HEK293T (cell line): ENCODE results near the gene SMIM15.

Source experiments
- ARNT ChIP-seq: fragments of 450-650 bp; IDR thresholded peaks from 2 replicates; pipeline ENCODE4 v1.6.1; 2017; ENCODE audit warnings: mild to moderate bottlenecking
- BHLHE40 ChIP-seq: fragments of 450-650 bp; IDR thresholded peaks from 2 replicates; pipeline ENCODE4 v1.6.1; 2016; ENCODE audit warnings: mild to moderate bottlenecking, moderate library complexity, borderline replicate concordance
- ELF4 ChIP-seq: fragments of 450-650 bp; IDR thresholded peaks from 2 replicates; pipeline ENCODE4 v1.6.1; 2017; ENCODE audit warnings: antibody characterized with exemption
- FOXA1 ChIP-seq: fragments of 450-650 bp; IDR thresholded peaks from 2 replicates; pipeline ENCODE4 v1.6.1; 2016; ENCODE audit warnings: mild to moderate bottlenecking
- FOXK2 ChIP-seq: fragments of 450-650 bp; IDR thresholded peaks from 2 replicates; pipeline ENCODE4 v1.6.1; 2016; ENCODE audit warnings: mild to moderate bottlenecking
- FOXM1 ChIP-seq: fragments of 450-650 bp; IDR thresholded peaks from 2 replicates; pipeline ENCODE4 v1.6.1; 2017; ENCODE audit warnings: mild to moderate bottlenecking, borderline replicate concordance
- HDGF ChIP-seq: fragments of 450-650 bp; IDR thresholded peaks from 2 replicates; pipeline ENCODE4 v1.6.1; 2017; ENCODE audit warnings: antibody characterized with exemption, borderline replicate concordance
- LEF1 ChIP-seq: fragments of 450-650 bp; IDR thresholded peaks from 2 replicates; pipeline ENCODE4 v1.6.1; 2017; ENCODE audit warnings: mild to moderate bottlenecking, borderline replicate concordance
- NFRKB ChIP-seq: fragments of 450-650 bp; IDR thresholded peaks from 2 replicates; pipeline ENCODE4 v1.6.1; 2016; ENCODE audit warnings: mild to moderate bottlenecking, moderate library complexity
- SP1 ChIP-seq: fragments of 450-650 bp; IDR thresholded peaks from 2 replicates; pipeline ENCODE4 v1.6.1; 2017
- SUZ12 ChIP-seq: fragments of 450-650 bp; IDR thresholded peaks from 2 replicates; pipeline ENCODE4 v1.6.1; 2016; ENCODE audit warnings: mild to moderate bottlenecking
- TARDBP ChIP-seq: fragments of 450-650 bp; IDR thresholded peaks from 2 replicates; pipeline ENCODE4 v1.6.1; 2016

DNA sequence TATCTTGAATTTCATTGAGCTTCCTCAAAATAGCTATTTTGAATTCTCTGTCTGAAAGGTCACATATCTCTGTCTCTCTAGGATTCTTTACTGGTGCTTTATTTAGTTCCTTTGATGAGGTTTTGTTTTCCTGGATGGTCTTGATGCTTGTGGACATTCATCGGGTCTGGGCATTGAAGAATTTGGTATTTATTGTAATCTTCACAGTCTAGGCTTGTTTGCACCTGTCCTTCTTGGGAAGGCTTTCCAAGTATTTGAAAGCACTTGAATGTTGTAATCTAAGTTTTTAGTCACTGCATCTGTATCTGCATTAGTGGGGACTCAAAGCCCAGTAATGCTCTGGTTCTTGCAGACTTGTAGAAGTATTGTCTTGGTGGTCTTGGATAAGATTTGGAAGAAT is 47.8 kb downstream of the SMIM15 start:
- TF ChIP-seq FOXM1, result no peak
- TF ChIP-seq ELF4, result no peak
- no peak for TF ChIP-seq HDGF
- no peak for TF ChIP-seq FOXA1
- TF ChIP-seq TARDBP, result no peak
- no peak for TF ChIP-seq SP1
- no peak for TF ChIP-seq SUZ12
- TF ChIP-seq BHLHE40, result no peak
- TF ChIP-seq ARNT, result no peak
- TF ChIP-seq LEF1, result no peak
- TF ChIP-seq NFRKB, result no peak
- TF ChIP-seq FOXK2, result no peak
